ENCODE results near the gene CCDC6. TPM values are rescaled to one million over a fixed set of nuclear protein-coding genes. Genes with fewer than 3 reads are reported as not detected.

CCDC6 gene
- total RNA-seq, 1 donor from 2014 or later, result 55.4 TPM

DNA sequence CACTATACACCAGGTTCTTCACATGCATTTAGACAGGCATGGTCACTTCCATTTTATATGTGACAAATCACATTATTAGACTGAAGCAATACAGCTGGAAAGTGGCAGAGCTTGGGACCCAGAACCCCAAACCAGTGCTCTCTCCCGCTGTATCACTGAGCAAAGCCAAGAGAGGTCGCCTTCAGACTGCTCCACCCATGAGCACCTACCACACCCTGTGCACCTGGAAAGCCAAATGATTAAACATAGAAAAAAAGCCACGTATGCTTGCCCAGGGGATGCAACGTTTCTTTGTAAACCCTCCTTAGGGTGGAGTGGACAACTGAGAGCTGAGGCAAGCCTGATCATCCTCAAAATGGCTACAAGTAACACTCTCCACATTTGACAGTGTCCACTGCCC, 72.5 kb downstream of the CCDC6 start:
- H3K27ac Mint-ChIP-seq, result no peak overlapping the region
- peaks cover 19% of the 10 kb centered on the region for H3K36me3 Mint-ChIP-seq
- no peaks in the 10 kb centered on the region for H3K27me3 Mint-ChIP-seq
- peaks cover 12% of the 10 kb centered on the region for H3K4me1 Mint-ChIP-seq (ENCODE audit: unreplicated experiment)
- H3K9me3 Mint-ChIP-seq, result no peaks in the 10 kb centered on the region
- no peak overlapping the region for H3K4me3 Mint-ChIP-seq
- TF ChIP-seq, protein P1, sequence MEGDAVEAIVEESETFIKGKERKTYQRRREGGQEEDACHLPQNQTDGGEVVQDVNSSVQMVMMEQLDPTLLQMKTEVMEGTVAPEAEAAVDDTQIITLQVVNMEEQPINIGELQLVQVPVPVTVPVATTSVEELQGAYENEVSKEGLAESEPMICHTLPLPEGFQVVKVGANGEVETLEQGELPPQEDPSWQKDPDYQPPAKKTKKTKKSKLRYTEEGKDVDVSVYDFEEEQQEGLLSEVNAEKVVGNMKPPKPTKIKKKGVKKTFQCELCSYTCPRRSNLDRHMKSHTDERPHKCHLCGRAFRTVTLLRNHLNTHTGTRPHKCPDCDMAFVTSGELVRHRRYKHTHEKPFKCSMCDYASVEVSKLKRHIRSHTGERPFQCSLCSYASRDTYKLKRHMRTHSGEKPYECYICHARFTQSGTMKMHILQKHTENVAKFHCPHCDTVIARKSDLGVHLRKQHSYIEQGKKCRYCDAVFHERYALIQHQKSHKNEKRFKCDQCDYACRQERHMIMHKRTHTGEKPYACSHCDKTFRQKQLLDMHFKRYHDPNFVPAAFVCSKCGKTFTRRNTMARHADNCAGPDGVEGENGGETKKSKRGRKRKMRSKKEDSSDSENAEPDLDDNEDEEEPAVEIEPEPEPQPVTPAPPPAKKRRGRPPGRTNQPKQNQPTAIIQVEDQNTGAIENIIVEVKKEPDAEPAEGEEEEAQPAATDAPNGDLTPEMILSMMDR (conservative IDR thresholded peaks at IDR 0.05), result no peak
- DNase-seq (ENCODE audit: extremely low spot score, unreplicated experiment), result no peak

DNA sequence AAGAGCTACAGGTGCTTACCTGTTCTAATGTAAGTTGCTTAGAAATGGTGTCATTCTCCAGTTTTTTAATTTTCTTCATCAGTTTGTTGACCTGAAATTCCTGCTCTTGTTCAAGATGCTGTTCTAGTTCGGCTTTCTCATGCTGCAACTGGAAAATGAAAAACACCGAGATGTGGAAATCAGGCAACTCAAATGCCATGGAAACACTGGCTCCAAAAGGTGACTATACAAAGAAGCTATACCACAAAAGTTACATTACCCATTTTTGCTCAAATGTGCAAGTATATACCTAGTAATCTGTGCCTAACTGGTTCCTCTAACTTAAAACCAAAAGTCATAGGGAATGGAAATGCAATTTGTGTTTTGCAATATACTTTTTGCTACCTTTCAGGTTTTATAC, 73.8 kb downstream of the CCDC6 start:
- Mint-ChIP-seq H3K27me3 (no peaks in the 10 kb centered on the region), H3K4me3 (no peak overlapping the region), H3K27ac (peak overlapping the region; percentile 75), H3K9me3 (no peaks in the 10 kb centered on the region), H3K4me1 (ENCODE audit: unreplicated experiment) (peaks cover 12% of the 10 kb centered on the region), H3K36me3 (peaks cover 12% of the 10 kb centered on the region)
- DNase-seq (ENCODE audit: extremely low spot score, unreplicated experiment), result no peak
- TF ChIP-seq, protein P1 (conservative IDR thresholded peaks at IDR 0.05), result no peak

- Mint-ChIP-seq H3K27ac (peak overlapping the region; percentile 75), H3K4me3 (no peak overlapping the region)
Observed at GRCh38 chr10:59831658-59832503, 74.5 kb downstream of the CCDC6 start.

GRCh38 chr10:59830601-59831259, 75.6 kb downstream of the CCDC6 start:
- H3K27ac Mint-ChIP-seq, result peak overlapping the region; percentile 29

More at GRCh38 chr10:59831658-59832503, 74.5 kb downstream of the CCDC6 start:
- Mint-ChIP-seq H3K27me3 (no peaks in the 10 kb centered on the region), H3K4me1 (ENCODE audit: unreplicated experiment) (peaks cover 12% of the 10 kb centered on the region), H3K36me3 (peaks cover 13% of the 10 kb centered on the region), H3K9me3 (no peaks in the 10 kb centered on the region)
- no peak for DNase-seq (ENCODE audit: extremely low spot score, unreplicated experiment)
- TF ChIP-seq, protein P1 (conservative IDR thresholded peaks at IDR 0.05), result no peak

GRCh38 chr10:59829601-59830000, 76.8 kb downstream of the CCDC6 start:
- TF ChIP-seq, protein P1 (conservative IDR thresholded peaks at IDR 0.05), result no peak
- no peaks in the 10 kb centered on the region for H3K27me3 Mint-ChIP-seq
- H3K4me3 Mint-ChIP-seq, result no peak overlapping the region
- H3K36me3 Mint-ChIP-seq, result peaks cover 26% of the 10 kb centered on the region
- H3K4me1 Mint-ChIP-seq (ENCODE audit: unreplicated experiment), result peaks cover 1% of the 10 kb centered on the region
- DNase-seq (ENCODE audit: extremely low spot score, unreplicated experiment), result no peak
- H3K27ac Mint-ChIP-seq, result peak overlapping the region; percentile 13
- H3K9me3 Mint-ChIP-seq, result no peaks in the 10 kb centered on the region

More at GRCh38 chr10:59830601-59831259, 75.6 kb downstream of the CCDC6 start:
- no peak for DNase-seq (ENCODE audit: extremely low spot score, unreplicated experiment)
- Mint-ChIP-seq H3K27me3 (no peaks in the 10 kb centered on the region), H3K36me3 (peaks cover 20% of the 10 kb centered on the region), H3K4me1 (ENCODE audit: unreplicated experiment) (peaks cover 12% of the 10 kb centered on the region), H3K4me3 (no peak overlapping the region), H3K9me3 (no peaks in the 10 kb centered on the region)
- TF ChIP-seq, protein P1 (conservative IDR thresholded peaks at IDR 0.05), result peak; percentile 87

Data from type B pancreatic cell (in vitro differentiated cells).